GM12878 (cell line): ENCODE results near the gene SOWAHD. TPM values are rescaled to one million over a fixed set of nuclear protein-coding genes. Genes with fewer than 3 reads are reported as not detected.
"Not testable (repeated sequence)": the region's sequence is repeated elsewhere in the genome, so short reads cannot be mapped to it uniquely, and the experiment has no call there.

Experiments used
- ATAC-seq: fragments of 200-7000 bp; cut with Tn5 transposase; 3 replicates; pipeline ENCODE4 v1.9.1; 2020; ENCODE audit warnings: mild to moderate bottlenecking, moderate library complexity
- BruUV-seq: library from RNA; stranded (reverse); fragments of 400-500 nt; replicated peaks from 2 replicates; lab custom pipeline; 2021; lab: Mats Ljungman, UMichigan
- CTCF ChIA-PET: fragments of 300-600 bp; sonication (Branson Sonifier 250); formaldehyde crosslinking; extraction: SDS; loops from one replicate; lab custom pipeline; 2021; ENCODE audit warnings: inconsistent platforms; lab: Yijun Ruan, JAX
- POLR2A ChIA-PET: fragments of 350-600 bp; formaldehyde crosslinking; extraction: SDS; loops from one replicate; lab custom pipeline; 2021; ENCODE audit warnings: inconsistent platforms; lab: Charles Lee
- RAD21 ChIA-PET: fragments of 300-600 bp; sonication (Branson Sonifier 250); formaldehyde crosslinking; loops from one replicate; lab custom pipeline; 2023; ENCODE audit warnings: antibody characterized with exemption; ENCODE audit not compliant: unreplicated experiment; lab: Charles Lee
- SMC1A ChIA-PET: fragments of 300-600 bp; sonication (Branson Sonifier 250); formaldehyde crosslinking; loops from one replicate; lab custom pipeline; 2023; ENCODE audit not compliant: unreplicated experiment, uncharacterized antibody; lab: Charles Lee
- DNase-seq: peaks from one replicate; pipeline ENCODE4 v3.0.0-alpha.2; 2011; ENCODE audit warnings: low read depth, low spot score
- FAIRE-seq: peaks from 3 replicates; lab custom pipeline; 2011; peaks lifted over from hg19 to GRCh38; lab: Jason Lieb, UNC
- H2AFZ ChIP-seq: 2 replicates; pipeline ENCODE4 v1.6.0; 2011; ENCODE audit warnings: low read depth, low read length, control low read depth; ENCODE audit not compliant: control insufficient read depth
- H3K27ac ChIP-seq: 2 replicates; pipeline ENCODE4 v1.5.1; 2011; ENCODE audit warnings: control low read depth; ENCODE audit not compliant: control insufficient read depth, insufficient read depth
- H3K27me3 ChIP-seq, 2 experiments: replicated peaks in 1 of 2; 2 replicates each; pipeline versions ENCODE4 v1.6.0 to v1.6.1; 2011; ENCODE audit warnings: low read length in 1 of 2; ENCODE audit not compliant: control insufficient read depth in 2 of 2, insufficient read depth in 2 of 2
- H3K36me3 ChIP-seq, 2 experiments: 2 replicates each; pipeline ENCODE4 v1.5.1; 2011; ENCODE audit warnings: low read length in 1 of 2; ENCODE audit not compliant: control insufficient read depth in 2 of 2, insufficient read depth in 2 of 2
- H3K4me1 ChIP-seq: 2 replicates; pipeline ENCODE4 v1.6.1; 2011; ENCODE audit warnings: mild to moderate bottlenecking, low read length, moderate library complexity, mixed read lengths; ENCODE audit not compliant: control insufficient read depth, insufficient read depth
- H3K4me2 ChIP-seq: 2 replicates; pipeline ENCODE4 v1.6.0; 2011; ENCODE audit warnings: control low read depth; ENCODE audit not compliant: control insufficient read depth, insufficient read depth
- H3K4me3 ChIP-seq: fragments of 200-600 bp; sonication (generic); 2 replicates; pipeline ENCODE4 v1.5.1; 2016
- H3K79me2 ChIP-seq: 2 replicates; pipeline ENCODE4 v1.6.0; 2011; ENCODE audit warnings: low read length; ENCODE audit not compliant: control insufficient read depth, insufficient read depth
- H3K9ac ChIP-seq: 2 replicates; pipeline ENCODE4 v1.8.0; 2011; ENCODE audit warnings: low read length, control low read depth, mixed read lengths; ENCODE audit not compliant: control insufficient read depth, insufficient read depth
- H3K9me3 ChIP-seq: replicated peaks from 3 replicates; pipeline ENCODE4 v1.5.1; 2011; ENCODE audit warnings: mild to moderate bottlenecking, low read length; ENCODE audit not compliant: control insufficient read depth, insufficient read depth
- H4K20me1 ChIP-seq: 2 replicates; pipeline ENCODE4 v1.6.0; 2011; ENCODE audit not compliant: control insufficient read depth, insufficient read depth
- SMC3 ChIP-seq: IDR thresholded peaks from 2 replicates; pipeline ENCODE4 v1.6.1; 2011; ENCODE audit warnings: low read length, improper control_type of control experiment, borderline replicate concordance
- WGBS: methylation state at CpG from one replicate; pipeline ENCODE4 v1.1.6; 2016; ENCODE audit warnings: low lambda C conversion rate; ENCODE audit not compliant: insufficient replicate concordance, insufficient coverage; ENCODE audit errors: missing lambda C conversion rate; 5-methylcytosine and 5-hydroxymethylcytosine counted together
- in situ Hi-C: fragments of 300-500 bp; cut with MboI; formaldehyde crosslinking; loops from 9 replicates; pipeline ENCODE4 v1.14.3; 2018; ENCODE audit warnings: mixed read lengths
- intact Hi-C: fragments of 100-400 bp; cut with micrococcal nuclease; formaldehyde crosslinking; loops from one replicate; pipeline ENCODE4 v1.14.2; 2022; ENCODE audit not compliant: unreplicated experiment
- polyA plus RNA-seq, 11 experiments: library from polyadenylated mRNA; depleted of rRNA in 4 of 11; unstranded in 6 of 11; stranded (reverse) in 5 of 11; fragments of >200 nt; fragmentation: Nextera tagmentation in 4 of 11; fragmentation: Illumina TruSeq in 1 of 11; extraction: Ambion mirVana in 4 of 11; extraction: Trizol in 1 of 11; gene quantifications; 1 replicate in 1 of 11; 2 replicates in 10 of 11; pipeline versions ENCODE4 v1.2.1 to v1.2.3, GENCODE V29; 2011 to 2016; ENCODE audit warnings: inconsistent platforms in 2 of 11, missing spikeins in 2 of 11, low read depth in 1 of 11
- total RNA-seq, 4 experiments: library from RNA; depleted of rRNA in 3 of 4; stranded (reverse); fragments of >200 nt in 3 of 4; fragmentation: Illumina TruSeq in 1 of 4; extraction: Trizol in 1 of 4; gene quantifications; 2 replicates each; pipeline versions ENCODE4 v1.2.1 to v1.2.3, GENCODE V29; 2013 to 2021

Gene SOWAHD
- total and polyA plus RNA-seq, 10 of the 15 experiments (the other 5 are each of a cell fraction or from before 2014, with no cell fraction given), result 0.27 to 7.4 (median 2.6) TPM

GRCh38 chrX:119802546-119802945 lies 44.2 kb downstream of the SOWAHD start:
- SMC1A ChIA-PET, result no interaction called here
- no peak for FAIRE-seq

GRCh38 chrX:119808461-119808860 lies 50.1 kb downstream of the SOWAHD start:
- H3K36me3 ChIP-seq, H2AFZ ChIP-seq, H3K4me1 ChIP-seq, CTCF ChIA-PET, POLR2A ChIA-PET, DNase-seq, BruUV-seq, H3K4me3 ChIP-seq, H3K9me3 ChIP-seq, H3K27ac ChIP-seq, in situ Hi-C loops, H3K4me2 ChIP-seq, ATAC-seq, H3K9ac ChIP-seq, H3K79me2 ChIP-seq, H3K27me3 ChIP-seq, intact Hi-C loops, H4K20me1 ChIP-seq, RAD21 ChIA-PET: not testable (repeated sequence)
- SMC1A ChIA-PET, result interaction anchor here (1.4 kb wide), 1 partner anchor 62 kb away, joined by 3 read pairs; no protein-coding TSS in a partner anchor
- no CpG with 5 or more reads among the region's 4 CpGs for WGBS
- peak; percentile 61 for FAIRE-seq

More at GRCh38 chrX:119802546-119802945, 44.2 kb downstream of the SOWAHD start:
- RAD21 ChIA-PET, result no interaction called here
- intact Hi-C loops (no loop called here), in situ Hi-C loops (no loop called here)
- no peak for ATAC-seq
- Histone ChIP-seq H4K20me1 (no peaks in the 10 kb centered on the region), H3K9ac (no peak overlapping the region), H3K4me1 (no peaks in the 10 kb centered on the region), H3K4me3 (no peak overlapping the region), H3K36me3 (no peaks in the 10 kb centered on the region), H3K27me3 (no peaks in the 10 kb centered on the region), H2AFZ (no peak overlapping the region), H3K79me2 (no peaks in the 10 kb centered on the region), H3K4me2 (no peak overlapping the region), H3K27ac (no peak overlapping the region), H3K9me3 (no peaks in the 10 kb centered on the region)
- CTCF ChIA-PET, result no interaction called here
- TF ChIP-seq SMC3, result no peak
- 88% methylated on average over 8 of the region's 8 CpGs for WGBS
- POLR2A ChIA-PET, result no interaction called here
- no peak for DNase-seq
- BruUV-seq, result no TSS peak
